Brain microvascular endothelial cell (primary cell): Measurements from ENCODE around the gene ST3GAL4.

ENCODE experiments used
- DNase-seq: peaks from one replicate; pipeline ENCODE4 v3.0.0-alpha.2; 2020
- H3K27ac ChIP-seq: fragments of 250-450 bp; sonication (Bioruptor Pico); 2 replicates; pipeline ENCODE4 v1.5.1; 2020; ENCODE audit warnings: mild to moderate bottlenecking, moderate library complexity
- H3K27me3 ChIP-seq: fragments of 250-450 bp; sonication (Bioruptor Pico); replicated peaks from 2 replicates; pipeline ENCODE4 v1.5.1; 2020; ENCODE audit warnings: mild to moderate bottlenecking
- H3K36me3 ChIP-seq: fragments of 250-450 bp; sonication (Bioruptor Pico); replicated peaks from 2 replicates; pipeline ENCODE4 v1.5.1; 2020; ENCODE audit warnings: mild to moderate bottlenecking
- H3K4me3 ChIP-seq: 2 replicates; pipeline ENCODE4 v1.5.1; 2011; ENCODE audit warnings: low read depth, mild to moderate bottlenecking, control low read depth, low read length, moderate library complexity
- in situ Hi-C: cut with HindIII; loops from 2 replicates; pipeline ENCODE4 v1.10.0; 2017; ENCODE audit warnings: low sequenced_read_pairs, low pct_ligation_motif_present
- TF ChIP-seq, protein P1 (sequence below): IDR thresholded peaks from 2 replicates; pipeline ENCODE4 v1.5.1; 2011; ENCODE audit warnings: low read depth, mild to moderate bottlenecking, moderate library complexity, low read length, control low read depth, inconsistent platforms; ENCODE audit errors: missing control alignments

Gene ST3GAL4

DNA sequence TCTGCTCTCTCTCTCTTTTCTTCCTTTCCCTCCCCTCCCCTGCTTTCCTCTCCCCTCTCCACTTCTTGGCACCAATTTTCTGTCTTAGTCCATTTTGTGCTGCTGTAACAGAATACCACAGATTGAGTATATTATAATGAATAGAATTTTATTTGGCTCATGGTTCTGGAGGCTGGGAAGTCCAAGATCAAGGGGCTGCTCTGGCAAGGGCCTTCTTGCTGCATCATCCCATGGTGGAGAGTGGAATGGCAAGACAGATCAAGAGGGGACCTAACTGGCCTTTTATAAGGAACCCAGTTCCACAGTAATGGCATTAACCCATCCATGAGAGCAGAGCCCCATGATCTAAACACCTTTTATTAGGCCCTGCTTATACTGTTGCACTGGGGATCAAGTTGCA is 44.5 kb downstream of the ST3GAL4 start:
- Histone ChIP-seq H3K27me3 (no peaks in the 10 kb centered on the region), H3K36me3 (no peaks in the 10 kb centered on the region), H3K27ac (no peak overlapping the region), H3K4me3 (no peak overlapping the region)
- TF ChIP-seq, protein P1, sequence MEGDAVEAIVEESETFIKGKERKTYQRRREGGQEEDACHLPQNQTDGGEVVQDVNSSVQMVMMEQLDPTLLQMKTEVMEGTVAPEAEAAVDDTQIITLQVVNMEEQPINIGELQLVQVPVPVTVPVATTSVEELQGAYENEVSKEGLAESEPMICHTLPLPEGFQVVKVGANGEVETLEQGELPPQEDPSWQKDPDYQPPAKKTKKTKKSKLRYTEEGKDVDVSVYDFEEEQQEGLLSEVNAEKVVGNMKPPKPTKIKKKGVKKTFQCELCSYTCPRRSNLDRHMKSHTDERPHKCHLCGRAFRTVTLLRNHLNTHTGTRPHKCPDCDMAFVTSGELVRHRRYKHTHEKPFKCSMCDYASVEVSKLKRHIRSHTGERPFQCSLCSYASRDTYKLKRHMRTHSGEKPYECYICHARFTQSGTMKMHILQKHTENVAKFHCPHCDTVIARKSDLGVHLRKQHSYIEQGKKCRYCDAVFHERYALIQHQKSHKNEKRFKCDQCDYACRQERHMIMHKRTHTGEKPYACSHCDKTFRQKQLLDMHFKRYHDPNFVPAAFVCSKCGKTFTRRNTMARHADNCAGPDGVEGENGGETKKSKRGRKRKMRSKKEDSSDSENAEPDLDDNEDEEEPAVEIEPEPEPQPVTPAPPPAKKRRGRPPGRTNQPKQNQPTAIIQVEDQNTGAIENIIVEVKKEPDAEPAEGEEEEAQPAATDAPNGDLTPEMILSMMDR: no peak
- in situ Hi-C loops: no loop called here
- DNase-seq: no peak

DNA sequence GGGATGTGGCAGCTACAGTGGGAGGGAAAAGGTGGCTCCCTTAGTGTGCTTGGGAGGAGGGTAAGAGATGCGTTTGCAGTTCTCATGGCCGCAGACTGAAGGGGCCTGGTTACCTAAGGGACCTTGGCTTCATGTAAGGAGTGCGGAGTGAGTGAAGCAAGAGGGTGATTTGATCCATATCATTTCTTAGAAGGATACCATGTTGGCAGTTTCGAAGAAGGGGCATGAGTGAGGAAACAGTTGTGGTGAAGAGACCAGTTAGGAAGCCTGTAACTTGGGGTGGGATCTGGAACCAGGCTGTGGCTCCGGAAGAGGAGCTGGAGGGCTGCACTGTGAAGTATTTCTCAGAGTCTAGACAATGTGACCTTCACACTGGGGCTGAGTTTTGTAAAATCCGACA is 45.0 kb downstream of the ST3GAL4 start:
- Histone ChIP-seq H3K27ac (no peak overlapping the region), H3K4me3 (no peak overlapping the region), H3K27me3 (no peaks in the 10 kb centered on the region), H3K36me3 (no peaks in the 10 kb centered on the region)
- TF ChIP-seq, protein P1: no peak
- no peak for DNase-seq
- in situ Hi-C loops: no loop called here

DNA sequence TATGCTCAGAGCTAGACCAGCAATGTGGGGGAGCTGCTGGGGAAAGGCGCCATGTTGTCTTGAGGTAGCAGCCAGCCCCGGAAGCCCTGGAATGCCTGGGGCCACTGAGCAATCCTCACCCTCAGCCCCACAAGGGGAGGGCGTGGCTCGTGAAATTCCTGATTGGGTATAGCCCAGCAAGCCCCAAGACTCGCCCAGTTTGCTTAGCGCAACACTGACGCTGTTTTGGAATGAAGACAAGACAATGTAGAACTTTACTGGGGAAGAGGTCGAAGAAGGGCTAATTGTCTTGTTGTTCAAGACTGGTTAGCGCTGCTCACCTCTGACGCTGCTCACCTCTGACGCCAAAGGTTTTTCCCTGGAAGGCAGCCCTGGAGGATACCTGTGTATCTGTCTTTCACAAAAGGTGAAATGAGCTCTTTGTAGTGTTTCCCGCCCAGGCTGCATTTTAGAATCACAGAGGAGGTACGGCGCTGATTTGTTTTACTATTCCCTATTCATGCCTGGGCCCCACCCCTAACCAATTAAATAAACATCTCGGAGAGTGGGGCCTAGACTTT is 47.6 kb downstream of the ST3GAL4 start:
- Histone ChIP-seq H3K27ac (no peak overlapping the region), H3K36me3 (no peaks in the 10 kb centered on the region), H3K27me3 (no peaks in the 10 kb centered on the region), H3K4me3 (no peak overlapping the region)
- no peak for DNase-seq
- in situ Hi-C loops: no loop called here
- TF ChIP-seq, protein P1: no peak

DNA sequence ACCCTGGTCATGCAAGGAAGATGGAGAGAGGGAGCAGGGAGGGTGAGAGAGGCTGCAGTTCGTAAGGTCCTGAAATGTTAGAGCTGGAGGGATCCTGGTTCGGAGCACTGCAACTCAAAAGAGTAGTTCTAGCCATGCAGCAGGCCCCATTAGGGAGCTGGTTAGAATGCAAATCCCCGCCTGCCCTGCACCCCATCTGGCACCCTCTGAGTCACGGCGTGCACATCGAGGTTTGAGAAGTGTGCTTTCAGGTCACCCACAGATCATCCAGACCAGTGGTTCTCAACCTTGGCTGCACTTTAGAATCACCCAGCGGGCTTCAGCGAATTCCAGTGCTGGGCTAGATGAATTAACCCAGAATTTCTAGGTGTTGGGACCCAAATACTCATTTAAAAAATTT is 48.2 kb downstream of the ST3GAL4 start:
- DNase-seq: no peak

DNA sequence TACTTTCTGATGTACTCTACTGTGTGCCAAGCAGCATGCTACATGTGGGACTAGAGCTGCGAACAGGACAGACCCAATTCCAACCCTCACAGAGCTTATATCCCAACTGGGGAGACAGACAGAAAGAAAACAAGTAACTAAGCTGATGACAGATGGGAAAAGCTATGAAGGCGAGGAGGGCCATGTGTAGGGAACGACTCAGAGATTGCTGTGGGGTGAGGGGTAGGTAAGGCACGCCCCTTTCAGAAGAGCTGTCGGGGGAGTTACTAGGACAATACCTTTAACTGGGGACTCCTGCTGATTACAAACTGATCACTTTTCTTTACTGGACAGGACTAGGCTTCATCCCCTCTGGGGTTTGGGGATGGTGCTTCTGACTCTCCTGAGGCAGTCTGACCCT is 48.9 kb downstream of the ST3GAL4 start:
- no peak for DNase-seq
- no peak overlapping the region for H3K27ac ChIP-seq

More for the DNA sequence above, 48.2 kb downstream of the ST3GAL4 start:
- no peak overlapping the region for H3K4me3 ChIP-seq
- H3K27ac ChIP-seq: no peak overlapping the region
- H3K36me3 ChIP-seq: no peaks in the 10 kb centered on the region
- TF ChIP-seq, protein P1: no peak
- H3K27me3 ChIP-seq: no peaks in the 10 kb centered on the region
- in situ Hi-C loops: no loop called here

More for the DNA sequence above, 48.9 kb downstream of the ST3GAL4 start:
- TF ChIP-seq, protein P1: no peak
- in situ Hi-C loops: no loop called here
- H3K36me3 ChIP-seq: no peaks in the 10 kb centered on the region
- H3K4me3 ChIP-seq: no peak overlapping the region
- H3K27me3 ChIP-seq: no peaks in the 10 kb centered on the region
